NB4 (cell line): ENCODE measurements around the gene NDOR1.

ENCODE experiments used
- MAX ChIP-seq: IDR thresholded peaks from 2 replicates; pipeline ENCODE4 v1.6.1; 2011; ENCODE audit warnings: low read depth, low read length
- TF ChIP-seq, protein P1 (sequence below): IDR thresholded peaks from one replicate; pipeline ENCODE4 v1.5.1; 2012; ENCODE audit warnings: low read depth, low read length

DNA sequence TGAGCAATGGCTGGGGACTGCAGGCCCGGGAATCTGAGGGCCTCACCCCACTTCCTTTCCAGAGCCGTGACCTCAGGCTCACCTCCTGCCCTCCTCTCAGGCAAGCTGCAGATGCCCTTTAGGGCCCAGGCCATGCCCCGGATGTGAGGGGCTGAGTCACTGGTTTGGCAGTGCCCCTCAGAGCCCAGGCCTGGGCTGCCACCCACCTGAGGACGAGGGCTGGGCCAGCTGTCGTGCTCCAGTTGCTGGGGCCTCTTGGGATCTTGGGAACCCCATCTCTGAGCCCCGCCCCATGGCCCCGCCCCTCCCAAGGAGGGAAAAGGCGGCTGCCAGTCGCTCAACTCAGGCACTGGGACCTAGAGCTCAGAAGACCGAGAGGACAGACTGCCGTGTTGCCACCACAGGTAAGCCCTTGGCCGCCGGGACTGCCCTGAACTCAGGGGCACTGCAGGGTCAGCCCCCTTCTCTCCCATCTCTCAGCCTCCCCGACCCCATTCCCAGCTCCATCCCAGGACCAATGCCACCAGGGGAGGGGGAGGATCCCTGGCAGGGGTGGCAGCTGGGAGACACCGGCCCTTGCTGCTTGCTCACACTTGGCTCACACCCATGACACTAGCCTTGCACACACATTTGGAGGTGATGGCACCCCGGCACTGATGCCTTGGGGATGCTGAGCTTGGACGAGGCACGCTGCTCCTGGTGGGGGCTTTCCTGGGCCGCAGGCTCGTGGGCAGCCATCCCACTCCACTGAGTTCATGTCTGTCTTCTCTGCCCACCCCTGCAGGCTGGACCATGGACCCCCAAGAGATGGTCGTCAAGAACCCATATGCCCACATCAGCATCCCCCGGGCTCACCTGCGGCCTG lies 19.6 kb downstream of the NDOR1 start, which contains the start of gene CYSRT1:
- no peak for TF ChIP-seq MAX
- TF ChIP-seq, protein P1, sequence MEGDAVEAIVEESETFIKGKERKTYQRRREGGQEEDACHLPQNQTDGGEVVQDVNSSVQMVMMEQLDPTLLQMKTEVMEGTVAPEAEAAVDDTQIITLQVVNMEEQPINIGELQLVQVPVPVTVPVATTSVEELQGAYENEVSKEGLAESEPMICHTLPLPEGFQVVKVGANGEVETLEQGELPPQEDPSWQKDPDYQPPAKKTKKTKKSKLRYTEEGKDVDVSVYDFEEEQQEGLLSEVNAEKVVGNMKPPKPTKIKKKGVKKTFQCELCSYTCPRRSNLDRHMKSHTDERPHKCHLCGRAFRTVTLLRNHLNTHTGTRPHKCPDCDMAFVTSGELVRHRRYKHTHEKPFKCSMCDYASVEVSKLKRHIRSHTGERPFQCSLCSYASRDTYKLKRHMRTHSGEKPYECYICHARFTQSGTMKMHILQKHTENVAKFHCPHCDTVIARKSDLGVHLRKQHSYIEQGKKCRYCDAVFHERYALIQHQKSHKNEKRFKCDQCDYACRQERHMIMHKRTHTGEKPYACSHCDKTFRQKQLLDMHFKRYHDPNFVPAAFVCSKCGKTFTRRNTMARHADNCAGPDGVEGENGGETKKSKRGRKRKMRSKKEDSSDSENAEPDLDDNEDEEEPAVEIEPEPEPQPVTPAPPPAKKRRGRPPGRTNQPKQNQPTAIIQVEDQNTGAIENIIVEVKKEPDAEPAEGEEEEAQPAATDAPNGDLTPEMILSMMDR, result no peak
